GM23248 (cell line): ENCODE measurements around the gene ZNF333. TPM values are rescaled to one million over a fixed set of nuclear protein-coding genes. Genes with fewer than 3 reads are reported as not detected.

Experiments
- DNase-seq: peaks from one replicate; pipeline ENCODE4 v3.0.0-alpha.2; 2015
- H2AFZ ChIP-seq: fragments of 200-600 bp; sonication (generic); 2 replicates; pipeline ENCODE4 v1.6.1; 2016; ENCODE audit warnings: antibody characterized with exemption
- H3F3A ChIP-seq: fragments of 200-600 bp; sonication (generic); 2 replicates; pipeline ENCODE4 v1.6.1; 2016; ENCODE audit warnings: mild to moderate bottlenecking, antibody characterized with exemption, mixed run types; ENCODE audit not compliant: insufficient read depth
- H3K27ac ChIP-seq: fragments of 200-600 bp; sonication (generic); 2 replicates; pipeline ENCODE4 v1.5.1; 2016; ENCODE audit warnings: mild to moderate bottlenecking
- H3K27me3 ChIP-seq: fragments of 200-600 bp; sonication (generic); replicated peaks from 2 replicates; pipeline ENCODE4 v1.6.1; 2016; ENCODE audit warnings: mild to moderate bottlenecking; ENCODE audit not compliant: insufficient read depth
- H3K36me3 ChIP-seq: fragments of 200-600 bp; sonication (generic); 2 replicates; pipeline ENCODE4 v1.6.1; 2016; ENCODE audit warnings: low read depth, mild to moderate bottlenecking
- H3K4me1 ChIP-seq: fragments of 200-600 bp; sonication (generic); 2 replicates; pipeline ENCODE4 v1.6.1; 2016; ENCODE audit warnings: mild to moderate bottlenecking; ENCODE audit not compliant: insufficient read depth
- H3K4me2 ChIP-seq: fragments of 200-600 bp; sonication (generic); one replicate; pipeline ENCODE4 v1.6.1; 2016; ENCODE audit warnings: mild to moderate bottlenecking; ENCODE audit not compliant: unreplicated experiment
- H3K4me3 ChIP-seq: fragments of 200-600 bp; sonication (generic); 2 replicates; pipeline ENCODE4 v1.5.1; 2016; ENCODE audit warnings: mild to moderate bottlenecking
- H3K79me2 ChIP-seq: fragments of 200-600 bp; sonication (generic); 2 replicates; pipeline ENCODE4 v1.6.1; 2016; ENCODE audit warnings: mild to moderate bottlenecking; ENCODE audit not compliant: insufficient read depth
- H3K9ac ChIP-seq: fragments of 200-600 bp; sonication (generic); 2 replicates; pipeline ENCODE4 v1.6.1; 2016; ENCODE audit warnings: mild to moderate bottlenecking
- H3K9me2 ChIP-seq: fragments of 200-600 bp; sonication (generic); 2 replicates; pipeline ENCODE4 v1.6.1; 2016; ENCODE audit warnings: mixed run types, mild to moderate bottlenecking, moderate library complexity; ENCODE audit not compliant: insufficient read depth
- H3K9me3 ChIP-seq: fragments of 200-600 bp; sonication (generic); one replicate; pipeline ENCODE4 v1.6.1; 2017; ENCODE audit warnings: low read depth
- H4K20me1 ChIP-seq: fragments of 200-600 bp; sonication (generic); 2 replicates; pipeline ENCODE4 v1.6.0; 2016; ENCODE audit not compliant: insufficient read depth
- EZH2 ChIP-seq: fragments of 200-600 bp; sonication (generic); IDR thresholded peaks from 2 replicates; pipeline ENCODE4 v1.6.1; 2018; ENCODE audit warnings: antibody characterized with exemption, mild to moderate bottlenecking; ENCODE audit not compliant: insufficient read depth, poor library complexity, severe bottlenecking
- EZH2phosphoT487 ChIP-seq: fragments of 200-600 bp; sonication (generic); IDR thresholded peaks from 2 replicates; pipeline ENCODE4 v1.6.1; 2018; ENCODE audit warnings: antibody characterized with exemption, moderate library complexity, mild to moderate bottlenecking, low read depth; ENCODE audit not compliant: insufficient read depth
- WGBS, 2 experiments: methylation state at CpG; one replicate each; pipeline ENCODE4 v1.1.6; 2015 to 2017; ENCODE audit warnings: low lambda C conversion rate in 2 of 2, low coverage in 1 of 2; ENCODE audit errors: missing lambda C conversion rate in 2 of 2; 5-methylcytosine and 5-hydroxymethylcytosine counted together
- in situ Hi-C: fragments of 300-500 bp; cut with MboI; formaldehyde crosslinking; loops from 2 replicates; pipeline ENCODE4 v1.15.0; 2020
- polyA plus RNA-seq: library from polyadenylated mRNA; unstranded; fragments of >200 nt; fragmentation: Nextera tagmentation; extraction: Ambion mirVana; gene quantifications from 2 replicates; pipeline ENCODE4 v1.2.1, GENCODE V29; 2016
- total RNA-seq: library from RNA; depleted of rRNA; stranded (reverse); fragments of >200 nt; shearing (Covaris generic); gene quantifications from 2 replicates; pipeline ENCODE4 v1.2.3, GENCODE V29; 2014

ZNF333 gene
- total and polyA plus RNA-seq, 2 experiments from 2014 or later, result 10.4 to 26.3 TPM

GRCh38 chr19:14700711-14701375 lies 11.0 kb downstream of the ZNF333 start:
- Histone ChIP-seq H3K4me1 (no peaks in the 10 kb centered on the region), H3K4me3 (no peak overlapping the region), H3K9me3 (no peaks in the 10 kb centered on the region), H3F3A (no peaks in the 10 kb centered on the region), H3K4me2 (no peak overlapping the region), H3K9me2 (no peaks in the 10 kb centered on the region), H3K79me2 (no peaks in the 10 kb centered on the region), H4K20me1 (no peaks in the 10 kb centered on the region), H3K27ac (no peak overlapping the region), H3K36me3 (peaks cover 28% of the 10 kb centered on the region), H3K27me3 (no peaks in the 10 kb centered on the region), H2AFZ (no peak overlapping the region), H3K9ac (no peak overlapping the region)
- in situ Hi-C loops, result no loop called here
- WGBS, 2 experiments, result 96 to 97% methylated on average over 8 to 9 of the region's 9 CpGs
- no peak for TF ChIP-seq EZH2phosphoT487
- TF ChIP-seq EZH2, result no peak
- no peak for DNase-seq

- no peaks in the 10 kb centered on the region for H4K20me1 ChIP-seq
- H3K9ac ChIP-seq, result no peak overlapping the region
Observed at GRCh38 chr19:14703833-14704232, 14.0 kb downstream of the ZNF333 start.

GRCh38 chr19:14704450-14704849 lies 14.6 kb downstream of the ZNF333 start:
- Histone ChIP-seq H3K27ac (no peak overlapping the region), H3K9me2 (no peaks in the 10 kb centered on the region), H3K4me2 (no peak overlapping the region), H3K4me1 (no peaks in the 10 kb centered on the region), H3K27me3 (no peaks in the 10 kb centered on the region), H2AFZ (no peak overlapping the region), H3K9me3 (no peaks in the 10 kb centered on the region), H4K20me1 (no peaks in the 10 kb centered on the region), H3K9ac (no peak overlapping the region), H3F3A (no peaks in the 10 kb centered on the region), H3K79me2 (no peaks in the 10 kb centered on the region), H3K36me3 (peaks cover 25% of the 10 kb centered on the region), H3K4me3 (no peak overlapping the region)
- TF ChIP-seq EZH2 (no peak), EZH2phosphoT487 (no peak)
- no peak for DNase-seq
- in situ Hi-C loops, result no loop called here
- 86 to 93% methylated on average over 6 of the region's 6 CpGs for WGBS, 2 experiments

More at GRCh38 chr19:14703833-14704232, 14.0 kb downstream of the ZNF333 start:
- in situ Hi-C loops, result no loop called here
- H3K27me3 ChIP-seq, result no peaks in the 10 kb centered on the region
- H3K4me3 ChIP-seq, result no peak overlapping the region
- H3K4me1 ChIP-seq, result no peaks in the 10 kb centered on the region
- H3K79me2 ChIP-seq, result no peaks in the 10 kb centered on the region
- H3K4me2 ChIP-seq, result no peak overlapping the region
- no peaks in the 10 kb centered on the region for H3K9me3 ChIP-seq
- H3K27ac ChIP-seq, result no peak overlapping the region
- no peak overlapping the region for H2AFZ ChIP-seq
- no peaks in the 10 kb centered on the region for H3F3A ChIP-seq
- peaks cover 22% of the 10 kb centered on the region for H3K36me3 ChIP-seq
- 84 to 93% methylated on average over 6 of the region's 6 CpGs for WGBS, 2 experiments
- TF ChIP-seq EZH2, result no peak
- no peak for TF ChIP-seq EZH2phosphoT487
- DNase-seq, result no peak
- H3K9me2 ChIP-seq, result no peaks in the 10 kb centered on the region

- peaks cover 3% of the 10 kb centered on the region for H3K9me3 ChIP-seq
- no peaks in the 10 kb centered on the region for H3K4me1 ChIP-seq
- no peak overlapping the region for H3K27ac ChIP-seq
- no peak overlapping the region for H3K4me2 ChIP-seq
- H3K9me2 ChIP-seq, result no peaks in the 10 kb centered on the region
- H3K36me3 ChIP-seq, result peaks cover 63% of the 10 kb centered on the region
- in situ Hi-C loops, result no loop called here
- no peaks in the 10 kb centered on the region for H3K79me2 ChIP-seq
- DNase-seq, result no peak
- no peak overlapping the region for H2AFZ ChIP-seq
- H3K9ac ChIP-seq, result no peak overlapping the region
- TF ChIP-seq EZH2phosphoT487 (no peak), EZH2 (no peak)
- WGBS, 2 experiments, result 94 to 100% methylated on average over 4 of the region's 4 CpGs
- no peaks in the 10 kb centered on the region for H3K27me3 ChIP-seq
- peaks cover 7% of the 10 kb centered on the region; the same call in 1 of the 2 replicates for H3F3A ChIP-seq
- H3K4me3 ChIP-seq, result no peak overlapping the region
- no peaks in the 10 kb centered on the region for H4K20me1 ChIP-seq
Observed at GRCh38 chr19:14715841-14716240, 26.0 kb downstream of the ZNF333 start.
